ENCODE data around the gene EIF4A3. TPM values are rescaled to one million over a fixed set of nuclear protein-coding genes. Genes with fewer than 3 reads are reported as not detected.

EIF4A3 gene
- polyA plus RNA-seq, 1 experiment: 103 TPM

DNA sequence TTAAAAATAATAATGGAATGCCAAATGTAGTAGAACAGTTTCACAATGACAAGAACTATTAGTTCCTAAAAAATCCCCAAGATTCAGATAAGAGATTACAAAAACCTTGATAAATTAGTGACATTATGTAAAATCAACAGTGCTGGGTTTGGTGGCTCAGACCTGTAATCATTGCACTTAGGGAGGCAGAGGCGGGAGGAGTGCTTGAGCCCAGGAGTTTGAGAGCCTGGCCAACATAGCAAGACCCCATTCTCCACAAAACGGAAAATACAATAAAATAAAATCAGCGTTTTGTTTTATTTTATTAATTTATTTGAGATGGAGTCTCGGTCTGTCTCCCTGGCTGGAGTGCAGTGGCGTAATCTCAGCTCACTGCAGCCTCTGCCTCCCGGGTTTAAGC lies 27.0 kb upstream of the EIF4A3 start:
- H3K27ac ChIP-seq (ENCODE audit: low read depth, low read length): no peak overlapping the region
- no peak overlapping the region for H3K4me3 ChIP-seq (ENCODE audit: low read depth, low read length)
- no peak for DNase-seq (ENCODE audit: low read depth, low spot score)
- H3K9me3 ChIP-seq (ENCODE audit: control insufficient read depth, insufficient read depth, low read length): no peaks in the 10 kb centered on the region; the same call in 1 of the 2 replicates
- peaks cover 23% of the 10 kb centered on the region for H3K27me3 ChIP-seq (ENCODE audit: control insufficient read depth, insufficient read depth, low read length)
- TF ChIP-seq, protein P1, sequence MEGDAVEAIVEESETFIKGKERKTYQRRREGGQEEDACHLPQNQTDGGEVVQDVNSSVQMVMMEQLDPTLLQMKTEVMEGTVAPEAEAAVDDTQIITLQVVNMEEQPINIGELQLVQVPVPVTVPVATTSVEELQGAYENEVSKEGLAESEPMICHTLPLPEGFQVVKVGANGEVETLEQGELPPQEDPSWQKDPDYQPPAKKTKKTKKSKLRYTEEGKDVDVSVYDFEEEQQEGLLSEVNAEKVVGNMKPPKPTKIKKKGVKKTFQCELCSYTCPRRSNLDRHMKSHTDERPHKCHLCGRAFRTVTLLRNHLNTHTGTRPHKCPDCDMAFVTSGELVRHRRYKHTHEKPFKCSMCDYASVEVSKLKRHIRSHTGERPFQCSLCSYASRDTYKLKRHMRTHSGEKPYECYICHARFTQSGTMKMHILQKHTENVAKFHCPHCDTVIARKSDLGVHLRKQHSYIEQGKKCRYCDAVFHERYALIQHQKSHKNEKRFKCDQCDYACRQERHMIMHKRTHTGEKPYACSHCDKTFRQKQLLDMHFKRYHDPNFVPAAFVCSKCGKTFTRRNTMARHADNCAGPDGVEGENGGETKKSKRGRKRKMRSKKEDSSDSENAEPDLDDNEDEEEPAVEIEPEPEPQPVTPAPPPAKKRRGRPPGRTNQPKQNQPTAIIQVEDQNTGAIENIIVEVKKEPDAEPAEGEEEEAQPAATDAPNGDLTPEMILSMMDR (IDR thresholded peaks at IDR 0.05; ENCODE audit: low read depth, low read length): no peak
- POLR2A ChIA-PET: no interaction called here
- CTCF ChIA-PET: no interaction called here

DNA sequence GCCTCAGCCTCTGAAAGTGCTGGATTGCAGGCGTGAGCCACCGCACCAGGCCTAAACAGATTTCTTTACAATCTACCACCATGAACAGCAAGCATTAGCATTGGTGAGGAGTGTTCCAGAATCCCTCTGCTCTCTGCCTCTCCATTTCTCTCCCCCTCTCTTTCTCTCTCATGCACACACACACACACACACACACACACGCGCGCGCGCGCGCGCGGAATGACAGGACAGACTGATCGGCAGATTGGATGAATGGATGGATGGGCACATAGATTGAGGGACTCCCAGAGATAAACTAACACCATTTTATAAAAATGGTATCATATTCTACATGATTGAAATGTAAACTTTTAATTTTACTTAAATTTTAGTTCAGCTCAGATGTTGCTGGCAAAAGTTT lies 26.2 kb upstream of the EIF4A3 start:
- Histone ChIP-seq H3K27me3 (ENCODE audit: control insufficient read depth, insufficient read depth, low read length) (peaks cover 22% of the 10 kb centered on the region), H3K9me3 (ENCODE audit: control insufficient read depth, insufficient read depth, low read length) (no peaks in the 10 kb centered on the region; the same call in 1 of the 2 replicates), H3K4me3 (ENCODE audit: low read depth, low read length) (no peak overlapping the region), H3K27ac (ENCODE audit: low read depth, low read length) (no peak overlapping the region)
- ChIA-PET CTCF (no interaction called here), POLR2A (no interaction called here)
- TF ChIP-seq, protein P1 (IDR thresholded peaks at IDR 0.05; ENCODE audit: low read depth, low read length): no peak
- DNase-seq (ENCODE audit: low read depth, low spot score): no peak

DNA sequence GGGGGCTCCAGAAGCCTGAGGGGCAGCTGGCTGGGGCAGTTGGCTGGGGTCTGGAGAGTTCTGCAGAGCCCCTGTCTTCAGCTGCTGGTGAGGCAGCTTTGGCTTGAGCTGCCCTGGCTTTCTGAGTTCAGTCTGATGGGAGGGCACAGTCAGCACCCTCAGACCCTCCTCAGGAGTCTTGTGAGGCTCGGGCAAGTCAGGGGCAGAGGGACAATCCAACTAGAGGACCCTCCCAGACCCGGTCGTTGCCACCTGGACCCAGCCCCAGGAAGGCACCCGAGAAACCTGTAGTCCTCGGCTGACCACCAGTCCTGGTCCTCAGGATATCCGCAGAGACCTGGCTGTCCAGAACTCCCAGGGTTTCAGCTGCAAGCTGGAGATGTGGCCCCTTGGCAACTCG lies 24.8 kb upstream of the EIF4A3 start:
- ChIA-PET POLR2A (no interaction called here), CTCF (no interaction called here)
- TF ChIP-seq, protein P1 (IDR thresholded peaks at IDR 0.05; ENCODE audit: low read depth, low read length): no peak
- no peak for DNase-seq (ENCODE audit: low read depth, low spot score)
- Histone ChIP-seq H3K27me3 (ENCODE audit: control insufficient read depth, insufficient read depth, low read length) (peaks cover 13% of the 10 kb centered on the region), H3K9me3 (ENCODE audit: control insufficient read depth, insufficient read depth, low read length) (no peaks in the 10 kb centered on the region; the same call in 1 of the 2 replicates), H3K27ac (ENCODE audit: low read depth, low read length) (no peak overlapping the region), H3K4me3 (ENCODE audit: low read depth, low read length) (no peak overlapping the region)

DNA sequence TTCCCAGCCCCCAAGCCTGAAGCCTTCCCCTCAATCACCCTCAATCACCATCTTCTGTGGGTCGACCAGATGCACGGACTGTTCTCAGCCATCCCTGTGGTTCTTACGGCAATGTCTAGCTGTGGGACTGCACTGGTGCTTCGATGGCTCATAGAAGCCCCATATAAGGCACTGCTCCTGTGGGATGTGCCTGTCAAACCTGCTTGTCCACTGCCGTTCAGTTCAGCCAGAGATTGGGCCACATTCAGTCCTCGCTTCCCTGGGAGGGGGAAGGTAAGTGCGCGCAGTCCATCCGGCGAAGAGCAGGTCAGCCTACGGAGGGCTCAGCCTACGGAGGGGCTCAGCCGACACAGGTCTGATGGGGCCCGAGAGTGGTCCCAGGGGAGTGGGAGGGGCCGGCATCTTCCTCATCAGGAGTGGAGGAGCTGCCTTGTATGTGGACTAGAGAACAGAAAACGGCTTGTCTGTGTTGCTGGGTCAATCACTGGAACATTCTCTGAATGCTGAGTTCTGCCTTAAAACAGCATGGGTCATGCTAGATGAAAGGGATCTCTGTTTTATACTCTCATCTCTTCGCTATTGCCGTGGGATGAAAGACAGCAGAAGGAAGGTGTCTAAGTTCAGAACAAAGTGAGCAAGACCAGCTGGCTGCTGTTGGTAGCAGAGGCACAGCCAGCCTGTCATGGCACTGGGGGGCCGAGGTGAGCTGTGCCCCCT lies 23.0 kb upstream of the EIF4A3 start, which contains the start of gene CARD14:
Gene CARD14 (plus strand): TSS at position 247 of the 717 bp plus-strand sequence. CDS start 11,409 bp downstream, outside the sequence.
- H3K27me3 ChIP-seq (ENCODE audit: control insufficient read depth, insufficient read depth, low read length): peaks cover 13% of the 10 kb centered on the region
- no peaks in the 10 kb centered on the region; the same call in 1 of the 2 replicates for H3K9me3 ChIP-seq (ENCODE audit: control insufficient read depth, insufficient read depth, low read length)
- DNase-seq (ENCODE audit: low read depth, low spot score): no peak
- TF ChIP-seq, protein P1 (IDR thresholded peaks at IDR 0.05; ENCODE audit: low read depth, low read length): no peak
- no peak within 1 kb of the TSS for H3K4me3 ChIP-seq (ENCODE audit: low read depth, low read length)
- ChIA-PET CTCF (no interaction called here), POLR2A (no interaction called here)
- H3K27ac ChIP-seq (ENCODE audit: low read depth, low read length): no peak within 1 kb of the TSS

- CTCF ChIA-PET: no interaction called here
- no peaks in the 10 kb centered on the region; the same call in 1 of the 2 replicates for H3K9me3 ChIP-seq (ENCODE audit: control insufficient read depth, insufficient read depth, low read length)
- peaks cover 16% of the 10 kb centered on the region for H3K27me3 ChIP-seq (ENCODE audit: control insufficient read depth, insufficient read depth, low read length)
- H3K27ac ChIP-seq (ENCODE audit: low read depth, low read length): no peak overlapping the region
- H3K4me3 ChIP-seq (ENCODE audit: low read depth, low read length): no peak overlapping the region
- TF ChIP-seq, protein P1 (IDR thresholded peaks at IDR 0.05; ENCODE audit: low read depth, low read length): no peak
- DNase-seq (ENCODE audit: low read depth, low spot score): no peak
- POLR2A ChIA-PET: no interaction called here
Measured at GRCh38 chr17:80169107-80169506, 22.2 kb upstream of the EIF4A3 start.
